HG03565 (cell line): ENCODE measurements around the gene CTNND1.
A peak's percentile ranks its signal among the peaks of the same experiment; 100 is the strongest.

Experiments used
- ATAC-seq: cut with Tn5 transposase; IDR thresholded peaks from one replicate; pipeline ENCODE4 v1.9.1; 2021; ENCODE audit warnings: mild to moderate bottlenecking, moderate library complexity; ENCODE audit not compliant: unreplicated experiment

CTNND1 gene

GRCh38 chr11:57763568-57763967 lies 2.0 kb downstream of the CTNND1 start:
- no peak for ATAC-seq

- no peak for ATAC-seq
Measured at GRCh38 chr11:57764021-57764420, 2.4 kb downstream of the CTNND1 start.

- ATAC-seq = no peak
Measured at GRCh38 chr11:57764566-57764965, 3.0 kb downstream of the CTNND1 start.

- no peak for ATAC-seq
Measured at GRCh38 chr11:57764972-57765371, 3.4 kb downstream of the CTNND1 start.

- no peak for ATAC-seq
Measured at GRCh38 chr11:57770793-57771192, 9.2 kb downstream of the CTNND1 start.

- no peak for ATAC-seq
Measured at GRCh38 chr11:57771365-57771764, 9.8 kb downstream of the CTNND1 start.

- ATAC-seq = no peak
Measured at GRCh38 chr11:57772562-57772961, 11.0 kb downstream of the CTNND1 start.

- no peak for ATAC-seq
Measured at GRCh38 chr11:57773026-57773598, 11.5 kb downstream of the CTNND1 start.

- ATAC-seq = no peak
Measured at GRCh38 chr11:57775491-57775890, 13.9 kb downstream of the CTNND1 start.

- ATAC-seq = no peak
Measured at GRCh38 chr11:57776031-57776521, 14.5 kb downstream of the CTNND1 start.

GRCh38 chr11:57776577-57777210 lies 15.1 kb downstream of the CTNND1 start:
- ATAC-seq = no peak

GRCh38 chr11:57777969-57778317 lies 16.3 kb downstream of the CTNND1 start:
- no peak for ATAC-seq

GRCh38 chr11:57778318-57779037 lies 16.9 kb downstream of the CTNND1 start:
- no peak for ATAC-seq

GRCh38 chr11:57779276-57779675 lies 17.7 kb downstream of the CTNND1 start:
- ATAC-seq = no peak

- ATAC-seq = no peak
Measured at GRCh38 chr11:57781529-57781943, 19.9 kb downstream of the CTNND1 start.

- ATAC-seq = peak; percentile 68
Measured at GRCh38 chr11:57785072-57785471, 23.5 kb downstream of the CTNND1 start.

- ATAC-seq = no peak
Measured at GRCh38 chr11:57786436-57786835, 24.8 kb downstream of the CTNND1 start.

- no peak for ATAC-seq
Measured at GRCh38 chr11:57787006-57787604, 25.5 kb downstream of the CTNND1 start.

GRCh38 chr11:57787920-57788702 lies 26.5 kb downstream of the CTNND1 start:
- no peak for ATAC-seq

GRCh38 chr11:57788703-57789088 lies 27.1 kb downstream of the CTNND1 start:
- ATAC-seq = no peak
